Muscle layer of duodenum (tissue), 2 donors: ENCODE measurements around the gene WNK2.

Experiments
- H3K27ac ChIP-seq: one replicate; pipeline ENCODE4 v1.7.0; 2013; ENCODE audit warnings: mild to moderate bottlenecking, low read length
- H3K27me3 ChIP-seq: one replicate; pipeline ENCODE4 v1.7.0; 2013; ENCODE audit warnings: low read depth, mild to moderate bottlenecking, control low read depth, low read length
- H3K36me3 ChIP-seq, 2 donors: one replicate each; pipeline ENCODE4 v1.7.0; 2013; ENCODE audit warnings: low read length in 2 of 2, control low read depth in 1 of 2, mild to moderate bottlenecking in 1 of 2; ENCODE audit not compliant: insufficient read depth in 2 of 2, control insufficient read depth in 1 of 2
- H3K4me1 ChIP-seq, 2 donors: one replicate each; pipeline ENCODE4 v1.7.0; 2013; ENCODE audit warnings: low read length in 2 of 2, mild to moderate bottlenecking in 2 of 2, control low read depth in 1 of 2, moderate library complexity in 1 of 2; ENCODE audit not compliant: insufficient read depth in 2 of 2, control insufficient read depth in 1 of 2
- H3K4me3 ChIP-seq, 2 donors: one replicate each; pipeline ENCODE4 v1.7.0; 2013; ENCODE audit warnings: low read length in 2 of 2, low read depth in 1 of 2, mild to moderate bottlenecking in 1 of 2
- H3K9me3 ChIP-seq, 2 donors: one replicate each; pipeline ENCODE4 v1.7.0; 2013; ENCODE audit warnings: low read length in 2 of 2, control low read depth in 1 of 2, mild to moderate bottlenecking in 1 of 2; ENCODE audit not compliant: control insufficient read depth in 1 of 2
- donor health status: healthy.

WNK2 gene

GRCh38 chr9:93267681-93268505 is 84.0 kb downstream of the WNK2 start:
- Histone ChIP-seq H3K27me3 (no peaks in the 10 kb centered on the region), H3K4me3 (no peak overlapping the region), H3K36me3 (peaks cover 4 to 31% of the 10 kb centered on the region in 2 donors), H3K9me3 (no peaks in the 10 kb centered on the region), H3K4me1 (no peaks in the 10 kb centered on the region), H3K27ac (no peak overlapping the region)

- H3K27ac ChIP-seq, result no peak overlapping the region
- peaks cover 4 to 31% of the 10 kb centered on the region in 2 donors for H3K36me3 ChIP-seq
- no peak overlapping the region for H3K4me3 ChIP-seq
- H3K9me3 ChIP-seq, result peaks cover 0 to 3% of the 10 kb centered on the region in 2 donors
- H3K27me3 ChIP-seq, result no peaks in the 10 kb centered on the region
- no peaks in the 10 kb centered on the region for H3K4me1 ChIP-seq
These were observed 84.8 kb downstream of the WNK2 start for GRCh38 chr9:93268551-93269314.

- Histone ChIP-seq H3K36me3 (peaks cover 4 to 21% of the 10 kb centered on the region in 2 donors), H3K4me3 (no peak overlapping the region), H3K27ac (no peak overlapping the region), H3K4me1 (no peaks in the 10 kb centered on the region), H3K27me3 (no peaks in the 10 kb centered on the region), H3K9me3 (peaks cover 0 to 3% of the 10 kb centered on the region in 2 donors)
These were observed 87.0 kb downstream of the WNK2 start for GRCh38 chr9:93270976-93271375.

- no peak overlapping the region for H3K4me3 ChIP-seq
- H3K9me3 ChIP-seq, result peaks cover 0 to 3% of the 10 kb centered on the region in 2 donors
- no peaks in the 10 kb centered on the region for H3K4me1 ChIP-seq
- H3K36me3 ChIP-seq, result no peaks in the 10 kb centered on the region
- no peak overlapping the region for H3K27ac ChIP-seq
- no peaks in the 10 kb centered on the region for H3K27me3 ChIP-seq
These were observed 93.0 kb downstream of the WNK2 start for GRCh38 chr9:93276973-93277372.

- Histone ChIP-seq H3K27me3 (no peaks in the 10 kb centered on the region), H3K36me3 (no peaks in the 10 kb centered on the region), H3K9me3 (peaks cover 0 to 3% of the 10 kb centered on the region in 2 donors), H3K4me3 (no peak overlapping the region), H3K4me1 (no peaks in the 10 kb centered on the region), H3K27ac (no peak overlapping the region)
These were observed 94.2 kb downstream of the WNK2 start for GRCh38 chr9:93278144-93278543.

- H3K4me1 ChIP-seq, result no peaks in the 10 kb centered on the region
- no peak overlapping the region for H3K4me3 ChIP-seq
- no peaks in the 10 kb centered on the region for H3K27me3 ChIP-seq
- no peak overlapping the region for H3K27ac ChIP-seq
- H3K9me3 ChIP-seq, result no peaks in the 10 kb centered on the region
- no peaks in the 10 kb centered on the region for H3K36me3 ChIP-seq
These were observed 96.8 kb downstream of the WNK2 start for GRCh38 chr9:93280661-93281259.

GRCh38 chr9:93286252-93287188 is 102.6 kb downstream of the WNK2 start:
- Histone ChIP-seq H3K27me3 (no peaks in the 10 kb centered on the region), H3K27ac (no peak overlapping the region), H3K9me3 (no peaks in the 10 kb centered on the region)

GRCh38 chr9:93287189-93287552 is 103.2 kb downstream of the WNK2 start:
- Histone ChIP-seq H3K9me3 (no peaks in the 10 kb centered on the region), H3K4me3 (no peak overlapping the region), H3K27me3 (no peaks in the 10 kb centered on the region), H3K4me1 (no peaks in the 10 kb centered on the region), H3K27ac (no peak overlapping the region), H3K36me3 (no peaks in the 10 kb centered on the region)

More at GRCh38 chr9:93286252-93287188, 102.6 kb downstream of the WNK2 start:
- Histone ChIP-seq H3K4me3 (no peak overlapping the region), H3K4me1 (no peaks in the 10 kb centered on the region), H3K36me3 (no peaks in the 10 kb centered on the region)

- no peaks in the 10 kb centered on the region for H3K9me3 ChIP-seq
- no peak overlapping the region for H3K27ac ChIP-seq
- H3K27me3 ChIP-seq, result no peaks in the 10 kb centered on the region
- H3K36me3 ChIP-seq, result peaks cover 0 to under 1% of the 10 kb centered on the region in 2 donors
- H3K4me1 ChIP-seq, result no peaks in the 10 kb centered on the region
- no peak overlapping the region for H3K4me3 ChIP-seq
These were observed 103.7 kb downstream of the WNK2 start for GRCh38 chr9:93287593-93287992.

- H3K27me3 ChIP-seq, result no peaks in the 10 kb centered on the region
- H3K4me3 ChIP-seq, result no peak overlapping the region
- H3K9me3 ChIP-seq, result no peaks in the 10 kb centered on the region
- H3K36me3 ChIP-seq, result peaks cover 0 to 4% of the 10 kb centered on the region in 2 donors
- H3K4me1 ChIP-seq, result no peaks in the 10 kb centered on the region
- no peak overlapping the region for H3K27ac ChIP-seq
These were observed 104.4 kb downstream of the WNK2 start for GRCh38 chr9:93288341-93288740.
